ENCODE measurements around the gene IL23R. TPM values are rescaled to one million over a fixed set of nuclear protein-coding genes. Genes with fewer than 3 reads are reported as not detected.

The IL23R gene
- total and polyA plus RNA-seq, 2 of the 13 experiments (the other 11 are each of a cell fraction or from before 2014, with no cell fraction given): not detected

DNA sequence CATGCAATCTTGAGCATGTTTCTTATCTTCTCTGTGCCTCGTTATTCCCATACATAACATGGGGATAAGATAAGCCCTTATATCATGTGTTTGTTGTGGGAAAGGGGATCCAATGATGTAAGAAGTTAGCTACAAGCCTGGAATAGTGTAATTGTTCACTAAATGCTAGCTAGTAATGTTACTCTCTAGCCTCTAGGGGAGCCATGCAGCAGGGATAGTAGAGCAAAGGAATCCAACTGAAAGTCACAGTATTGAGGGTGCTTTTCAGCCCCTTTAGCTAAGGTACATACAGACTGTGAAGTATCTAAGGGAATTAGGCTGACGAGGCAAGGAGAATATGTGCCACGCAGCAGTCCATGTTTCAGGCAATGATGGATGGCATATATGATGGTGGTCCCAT is 46.9 kb downstream of the IL23R start (continued):
- TF ChIP-seq, protein P1, sequence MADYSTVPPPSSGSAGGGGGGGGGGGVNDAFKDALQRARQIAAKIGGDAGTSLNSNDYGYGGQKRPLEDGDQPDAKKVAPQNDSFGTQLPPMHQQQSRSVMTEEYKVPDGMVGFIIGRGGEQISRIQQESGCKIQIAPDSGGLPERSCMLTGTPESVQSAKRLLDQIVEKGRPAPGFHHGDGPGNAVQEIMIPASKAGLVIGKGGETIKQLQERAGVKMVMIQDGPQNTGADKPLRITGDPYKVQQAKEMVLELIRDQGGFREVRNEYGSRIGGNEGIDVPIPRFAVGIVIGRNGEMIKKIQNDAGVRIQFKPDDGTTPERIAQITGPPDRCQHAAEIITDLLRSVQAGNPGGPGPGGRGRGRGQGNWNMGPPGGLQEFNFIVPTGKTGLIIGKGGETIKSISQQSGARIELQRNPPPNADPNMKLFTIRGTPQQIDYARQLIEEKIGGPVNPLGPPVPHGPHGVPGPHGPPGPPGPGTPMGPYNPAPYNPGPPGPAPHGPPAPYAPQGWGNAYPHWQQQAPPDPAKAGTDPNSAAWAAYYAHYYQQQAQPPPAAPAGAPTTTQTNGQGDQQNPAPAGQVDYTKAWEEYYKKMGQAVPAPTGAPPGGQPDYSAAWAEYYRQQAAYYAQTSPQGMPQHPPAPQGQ (CRISPR knock-in tag; IDR thresholded peaks at IDR 0.05; ENCODE audit: borderline replicate concordance): no peak
- TF ChIP-seq, protein P2, sequence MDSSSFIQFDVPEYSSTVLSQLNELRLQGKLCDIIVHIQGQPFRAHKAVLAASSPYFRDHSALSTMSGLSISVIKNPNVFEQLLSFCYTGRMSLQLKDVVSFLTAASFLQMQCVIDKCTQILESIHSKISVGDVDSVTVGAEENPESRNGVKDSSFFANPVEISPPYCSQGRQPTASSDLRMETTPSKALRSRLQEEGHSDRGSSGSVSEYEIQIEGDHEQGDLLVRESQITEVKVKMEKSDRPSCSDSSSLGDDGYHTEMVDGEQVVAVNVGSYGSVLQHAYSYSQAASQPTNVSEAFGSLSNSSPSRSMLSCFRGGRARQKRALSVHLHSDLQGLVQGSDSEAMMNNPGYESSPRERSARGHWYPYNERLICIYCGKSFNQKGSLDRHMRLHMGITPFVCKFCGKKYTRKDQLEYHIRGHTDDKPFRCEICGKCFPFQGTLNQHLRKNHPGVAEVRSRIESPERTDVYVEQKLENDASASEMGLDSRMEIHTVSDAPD (CRISPR knock-in tag; IDR thresholded peaks at IDR 0.05): no peak
- TF ChIP-seq SAP130 (CRISPR knock-in tag; IDR thresholded peaks at IDR 0.05; ENCODE audit: low read depth): no peak

DNA sequence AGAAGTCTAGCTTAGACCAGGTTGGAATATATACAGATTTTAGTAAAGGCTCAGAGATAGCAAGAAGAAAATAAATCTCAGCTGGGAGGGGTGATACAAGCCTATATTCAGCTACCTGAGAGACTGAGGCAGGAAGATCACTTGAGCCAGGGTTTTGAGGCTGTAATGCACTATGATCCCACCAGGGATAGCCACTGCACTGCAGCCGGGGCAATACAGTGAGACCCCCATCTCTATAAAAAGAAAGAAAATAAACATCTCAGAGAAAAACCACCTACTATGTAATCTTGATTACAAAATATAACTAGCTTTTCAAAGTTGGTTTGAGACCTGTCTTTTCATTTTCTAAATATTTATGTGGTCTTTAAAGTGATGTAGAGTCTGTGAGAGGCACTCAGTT is 47.7 kb downstream of the IL23R start:
- TF ChIP-seq ZNF121 (CRISPR knock-in tag; IDR thresholded peaks at IDR 0.05) (peak; percentile 51; the same call in 1 of the 2 replicates), ZNF768 (CRISPR knock-in tag; IDR thresholded peaks at IDR 0.05) (no peak)
- Histone ChIP-seq H2AFZ (ENCODE audit: low read length) (no peak overlapping the region), H4K20me1 (ENCODE audit: insufficient read depth, low read length) (no peaks in the 10 kb centered on the region), H3K27me3 (ENCODE audit: control insufficient read depth in 1 of 2, insufficient read depth in 2 of 2, low read length in 2 of 2) (no peaks in the 10 kb centered on the region), H3K9me3 (ENCODE audit: low read length) (no peaks in the 10 kb centered on the region), H3K4me3 (replicated peaks in 1 of 3; ENCODE audit: insufficient read depth in 1 of 3, low read depth in 2 of 3, low read length in 3 of 3) (no peak overlapping the region), H3K27ac (ENCODE audit: extremely low read length, insufficient read depth, low read length) (no peak overlapping the region), H3K4me1 (ENCODE audit: insufficient read depth, low read length) (no peaks in the 10 kb centered on the region), H3K36me3 (replicated peaks in 1 of 2; ENCODE audit: control insufficient read depth in 1 of 2, insufficient read depth in 2 of 2, low read length in 2 of 2) (no peaks in the 10 kb centered on the region), H3K79me2 (ENCODE audit: insufficient read depth, low read length) (no peaks in the 10 kb centered on the region), H3K9ac (ENCODE audit: insufficient read depth, low read depth, low read length) (no peak overlapping the region), H3K4me2 (ENCODE audit: low read depth, low read length) (no peak overlapping the region)
- WGBS (ENCODE audit: low lambda C conversion rate): 85% methylated on average over 1 of the region's 1 CpG
- no TSS peak for BruUV-seq (replicated peaks)
- in situ Hi-C loops (cut with HindIII; ENCODE audit: extremely low pct_ligation_motif_present, low pct_unique_long_range_greater_than_20kb): loop anchor here (5.0 kb wide), 1 partner anchor 288 kb away; no protein-coding TSS in a partner anchor
- no peak for FAIRE-seq
- ATAC-seq: no peak
- ChIA-PET CTCF (ENCODE audit: low intra/inter-chr PET ratio, low total read pairs) (interaction anchor here (2.6 kb wide), 1 partner anchor 287 kb away, joined by 17 read pairs; no protein-coding TSS in a partner anchor), POLR2A (no interaction called here)
- intact Hi-C loops (cut with micrococcal nuclease; ENCODE audit: unreplicated experiment): loop anchor here (1.0 to 5.0 kb wide), 4 partner anchors 217 to 449 kb away; no protein-coding TSS in a partner anchor
- no peak for DNase-seq (ENCODE audit: low spot score)
